ENCODE data around the gene TKFC.

The TKFC gene

DNA sequence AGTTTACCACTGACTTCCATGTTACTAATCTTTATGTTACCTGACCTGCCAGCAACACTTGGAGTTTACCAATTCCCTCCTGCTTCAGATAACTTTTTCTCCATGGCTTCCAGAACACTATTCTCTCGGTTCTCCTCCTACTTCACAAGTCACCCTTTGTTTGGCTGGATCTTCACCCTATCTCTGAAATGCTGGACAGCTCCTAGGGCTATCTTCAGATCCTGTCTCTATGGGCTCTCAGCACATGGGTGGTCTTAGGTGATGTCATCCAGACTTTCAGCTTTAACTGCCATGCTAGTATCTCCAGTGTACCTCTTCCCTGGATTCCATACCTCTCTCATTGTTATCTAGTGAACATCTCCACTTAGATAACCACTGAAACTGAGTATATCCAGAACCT lies 25.7 kb upstream of the TKFC start:
- H3K27me3 ChIP-seq (ENCODE audit: insufficient read depth, low read depth): no peaks in the 10 kb centered on the region
- H3K79me2 ChIP-seq (ENCODE audit: insufficient read depth, low read depth): no peaks in the 10 kb centered on the region
- peaks cover 7% of the 10 kb centered on the region; the same call in 1 of the 2 replicates for H3K36me3 ChIP-seq (ENCODE audit: insufficient read depth)
- no peak overlapping the region for H3K4me3 ChIP-seq (IDR thresholded peaks at IDR 0.05; ENCODE audit: insufficient read depth, low read depth, low read length)
- H4K20me1 ChIP-seq (ENCODE audit: insufficient read depth): no peaks in the 10 kb centered on the region
- H3K4me2 ChIP-seq: no peak overlapping the region
- TF ChIP-seq, protein P1, sequence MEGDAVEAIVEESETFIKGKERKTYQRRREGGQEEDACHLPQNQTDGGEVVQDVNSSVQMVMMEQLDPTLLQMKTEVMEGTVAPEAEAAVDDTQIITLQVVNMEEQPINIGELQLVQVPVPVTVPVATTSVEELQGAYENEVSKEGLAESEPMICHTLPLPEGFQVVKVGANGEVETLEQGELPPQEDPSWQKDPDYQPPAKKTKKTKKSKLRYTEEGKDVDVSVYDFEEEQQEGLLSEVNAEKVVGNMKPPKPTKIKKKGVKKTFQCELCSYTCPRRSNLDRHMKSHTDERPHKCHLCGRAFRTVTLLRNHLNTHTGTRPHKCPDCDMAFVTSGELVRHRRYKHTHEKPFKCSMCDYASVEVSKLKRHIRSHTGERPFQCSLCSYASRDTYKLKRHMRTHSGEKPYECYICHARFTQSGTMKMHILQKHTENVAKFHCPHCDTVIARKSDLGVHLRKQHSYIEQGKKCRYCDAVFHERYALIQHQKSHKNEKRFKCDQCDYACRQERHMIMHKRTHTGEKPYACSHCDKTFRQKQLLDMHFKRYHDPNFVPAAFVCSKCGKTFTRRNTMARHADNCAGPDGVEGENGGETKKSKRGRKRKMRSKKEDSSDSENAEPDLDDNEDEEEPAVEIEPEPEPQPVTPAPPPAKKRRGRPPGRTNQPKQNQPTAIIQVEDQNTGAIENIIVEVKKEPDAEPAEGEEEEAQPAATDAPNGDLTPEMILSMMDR (conservative IDR thresholded peaks at IDR 0.05; ENCODE audit: low read depth, low read length): no peak
- no peak overlapping the region for H3K9ac ChIP-seq
- no peak overlapping the region for H2AFZ ChIP-seq (ENCODE audit: low read depth)
- H3K4me1 ChIP-seq (ENCODE audit: low read depth, poor library complexity, severe bottlenecking): peaks cover 14% of the 10 kb centered on the region
- no peak overlapping the region for H3K27ac ChIP-seq

- TF ChIP-seq, protein P1 (conservative IDR thresholded peaks at IDR 0.05; ENCODE audit: low read depth, low read length): no peak
- no peak overlapping the region for H3K4me3 ChIP-seq (IDR thresholded peaks at IDR 0.05; ENCODE audit: insufficient read depth, low read depth, low read length)
- H3K79me2 ChIP-seq (ENCODE audit: insufficient read depth, low read depth): no peaks in the 10 kb centered on the region
- H3K36me3 ChIP-seq (ENCODE audit: insufficient read depth): peaks cover 14% of the 10 kb centered on the region; the same call in 1 of the 2 replicates
- no peaks in the 10 kb centered on the region for H4K20me1 ChIP-seq (ENCODE audit: insufficient read depth)
- peaks cover 14% of the 10 kb centered on the region for H3K4me1 ChIP-seq (ENCODE audit: low read depth, poor library complexity, severe bottlenecking)
- H3K4me2 ChIP-seq: no peak overlapping the region
- H3K27ac ChIP-seq: no peak overlapping the region
- H3K27me3 ChIP-seq (ENCODE audit: insufficient read depth, low read depth): no peaks in the 10 kb centered on the region
- H2AFZ ChIP-seq (ENCODE audit: low read depth): no peak overlapping the region
- H3K9ac ChIP-seq: no peak overlapping the region
These were observed 23.9 kb upstream of the TKFC start for GRCh38 chr11:61309141-61309540.

DNA sequence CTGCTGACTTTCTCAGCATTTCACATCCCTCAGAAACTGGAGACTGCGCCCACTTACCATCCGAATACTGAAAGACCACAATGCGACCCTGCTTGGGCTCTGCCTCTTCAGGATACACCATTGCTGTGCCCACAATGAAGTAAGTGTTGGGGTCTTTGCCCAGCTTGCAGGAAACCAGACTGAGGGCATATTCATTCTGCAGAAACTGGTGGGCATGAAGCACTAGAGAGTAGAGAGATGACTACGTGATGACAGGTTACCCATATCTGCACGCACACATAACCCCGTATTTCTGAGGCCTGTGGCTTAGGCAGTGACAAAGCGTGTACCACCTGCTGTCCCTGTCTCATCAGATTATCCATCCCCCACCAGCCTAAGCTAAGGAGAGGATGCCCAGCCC lies 23.3 kb upstream of the TKFC start:
- H4K20me1 ChIP-seq (ENCODE audit: insufficient read depth): no peaks in the 10 kb centered on the region
- peaks cover 14% of the 10 kb centered on the region; the same call in 1 of the 2 replicates for H3K36me3 ChIP-seq (ENCODE audit: insufficient read depth)
- peaks cover 10% of the 10 kb centered on the region for H3K4me1 ChIP-seq (ENCODE audit: low read depth, poor library complexity, severe bottlenecking)
- H3K9ac ChIP-seq: no peak overlapping the region
- TF ChIP-seq, protein P1 (conservative IDR thresholded peaks at IDR 0.05; ENCODE audit: low read depth, low read length): no peak
- no peak overlapping the region for H2AFZ ChIP-seq (ENCODE audit: low read depth)
- no peaks in the 10 kb centered on the region for H3K79me2 ChIP-seq (ENCODE audit: insufficient read depth, low read depth)
- no peak overlapping the region for H3K4me2 ChIP-seq
- H3K27me3 ChIP-seq (ENCODE audit: insufficient read depth, low read depth): no peaks in the 10 kb centered on the region
- no peak overlapping the region for H3K27ac ChIP-seq
- no peak overlapping the region for H3K4me3 ChIP-seq (IDR thresholded peaks at IDR 0.05; ENCODE audit: insufficient read depth, low read depth, low read length)

GRCh38 chr11:61310749-61311148 lies 22.3 kb upstream of the TKFC start:
- no peak overlapping the region for H3K4me3 ChIP-seq (IDR thresholded peaks at IDR 0.05; ENCODE audit: insufficient read depth, low read depth, low read length)
- no peak overlapping the region for H2AFZ ChIP-seq (ENCODE audit: low read depth)
- TF ChIP-seq, protein P1 (conservative IDR thresholded peaks at IDR 0.05; ENCODE audit: low read depth, low read length): no peak
- H3K79me2 ChIP-seq (ENCODE audit: insufficient read depth, low read depth): no peaks in the 10 kb centered on the region
- H3K4me2 ChIP-seq: no peak overlapping the region
- H3K36me3 ChIP-seq (ENCODE audit: insufficient read depth): peaks cover 14% of the 10 kb centered on the region; the same call in 1 of the 2 replicates
- H4K20me1 ChIP-seq (ENCODE audit: insufficient read depth): no peaks in the 10 kb centered on the region
- no peaks in the 10 kb centered on the region for H3K27me3 ChIP-seq (ENCODE audit: insufficient read depth, low read depth)
- H3K4me1 ChIP-seq (ENCODE audit: low read depth, poor library complexity, severe bottlenecking): peaks cover under 1% of the 10 kb centered on the region
- H3K27ac ChIP-seq: no peak overlapping the region
- no peak overlapping the region for H3K9ac ChIP-seq

Measured in KMS-11 (cell line).